GM19438 (cell line): ENCODE data around the gene VSX2.

ENCODE experiments used
- ATAC-seq: cut with Tn5 transposase; IDR thresholded peaks from one replicate; pipeline ENCODE4 v1.9.1; 2021; ENCODE audit warnings: low read depth; ENCODE audit not compliant: unreplicated experiment

VSX2 gene

GRCh38 chr14:74297986-74298385, 58.7 kb downstream of the VSX2 start:
- no peak for ATAC-seq

- ATAC-seq: no peak
Observed at GRCh38 chr14:74299061-74299545, 59.9 kb downstream of the VSX2 start.

- no peak for ATAC-seq
Observed at GRCh38 chr14:74301594-74302151, 62.4 kb downstream of the VSX2 start.

- ATAC-seq: peak; percentile 7
Observed at GRCh38 chr14:74302152-74302628, 62.9 kb downstream of the VSX2 start.

- ATAC-seq: peak; percentile 90
Observed at GRCh38 chr14:74302634-74303569, 63.7 kb downstream of the VSX2 start, which contains the start of gene ABCD4. ABCD4 (minus strand) TSS chr14:74302934; CDS start chr14:74302912, 22 bp downstream.

- ATAC-seq: no peak
Observed at GRCh38 chr14:74308695-74309094, 69.4 kb downstream of the VSX2 start.

GRCh38 chr14:74309125-74310022, 70.1 kb downstream of the VSX2 start:
- ATAC-seq: no peak

- no peak for ATAC-seq
Observed at GRCh38 chr14:74312161-74312560, 72.9 kb downstream of the VSX2 start.
